HepG2 (cell line): Measurements from ENCODE around the gene TSPAN15. TPM values are rescaled to one million over a fixed set of nuclear protein-coding genes. Genes with fewer than 3 reads are reported as not detected.

Experiments used
- ATAC-seq: fragments of 200-7000 bp; cut with Tn5 transposase; 3 replicates; pipeline ENCODE4 v1.9.1; 2020; ENCODE audit warnings: mild to moderate bottlenecking, moderate library complexity
- BruUV-seq: library from RNA; stranded (reverse); fragments of 400-500 nt; replicated peaks from 2 replicates; lab custom pipeline; 2021; lab: Mats Ljungman, UMichigan
- CTCF ChIA-PET: fragments of 300-600 bp; formaldehyde crosslinking; extraction: SDS; loops from one replicate; lab custom pipeline; 2021; ENCODE audit warnings: low total read pairs, inconsistent platforms, low intra/inter-chr PET ratio; lab: Yijun Ruan, JAX
- POLR2A ChIA-PET: fragments of 350-600 bp; sonication (Branson Sonifier 250); formaldehyde crosslinking; loops from one replicate; lab custom pipeline; 2020; ENCODE audit warnings: antibody characterized with exemption, inconsistent platforms; lab: Yijun Ruan, JAX
- DNase-seq: peaks from one replicate; pipeline ENCODE4 v3.0.0-alpha.2; 2015; ENCODE audit warnings: low spot score
- FAIRE-seq: peaks from 3 replicates; lab custom pipeline; 2011; peaks lifted over from hg19 to GRCh38; lab: Jason Lieb, UNC
- H2AFZ ChIP-seq: one replicate; pipeline ENCODE4 v1.6.1; 2011; ENCODE audit warnings: low read length, inconsistent platforms
- H3K27ac ChIP-seq: fragments of 300-600 bp; 3 replicates; pipeline ENCODE4 v1.8.0; 2011; ENCODE audit warnings: mixed run types, mild to moderate bottlenecking, mixed read lengths, low read length, inconsistent platforms; ENCODE audit not compliant: insufficient read depth; ENCODE audit errors: extremely low read length
- H3K27me3 ChIP-seq, 2 experiments: fragments of 200-600 bp in 1 of 2; 2 replicates in 1 of 2; 3 replicates in 1 of 2; pipeline versions ENCODE4 v1.6.0 to v1.8.0; 2011; ENCODE audit warnings: low read length in 2 of 2, mild to moderate bottlenecking in 2 of 2, moderate library complexity in 2 of 2, inconsistent platforms in 1 of 2; ENCODE audit not compliant: insufficient read depth in 2 of 2, control insufficient read depth in 1 of 2
- H3K36me3 ChIP-seq, 2 experiments: fragments of 200-600 bp in 1 of 2; replicated peaks in 1 of 2; 2 replicates in 1 of 2; 3 replicates in 1 of 2; pipeline versions ENCODE4 v1.5.1 to v1.8.0; 2011; ENCODE audit warnings: low read length in 2 of 2, inconsistent platforms in 1 of 2; ENCODE audit not compliant: insufficient read depth in 2 of 2, control insufficient read depth in 1 of 2
- H3K4me1 ChIP-seq: 2 replicates; pipeline ENCODE4 v1.5.1; 2012; ENCODE audit warnings: low read length, inconsistent platforms; ENCODE audit not compliant: insufficient read depth
- H3K4me2 ChIP-seq: 2 replicates; pipeline ENCODE4 v1.6.0; 2011; ENCODE audit warnings: low read depth, low read length, inconsistent platforms
- H3K4me3 ChIP-seq, 3 experiments: fragments of 200-600 bp in 1 of 3; sonication (generic), shearing (Covaris generic) in 1 of 3; replicated peaks in 1 of 3; 2 replicates each; pipeline ENCODE4 v1.5.1; 2011 to 2016; ENCODE audit warnings: low read length in 3 of 3, inconsistent platforms in 2 of 3, low read depth in 2 of 3, mild to moderate bottlenecking in 2 of 3, control low read depth in 1 of 3, mixed read lengths in 1 of 3; ENCODE audit not compliant: insufficient read depth in 1 of 3
- H3K79me2 ChIP-seq: one replicate; pipeline ENCODE4 v1.6.1; 2011; ENCODE audit warnings: low read length, inconsistent platforms; ENCODE audit not compliant: insufficient read depth
- H3K9ac ChIP-seq: 2 replicates; pipeline ENCODE4 v1.6.0; 2011; ENCODE audit warnings: mild to moderate bottlenecking, low read depth, low read length, inconsistent platforms; ENCODE audit not compliant: insufficient read depth
- H3K9me3 ChIP-seq: 2 replicates; pipeline ENCODE4 v1.5.1; 2012; ENCODE audit warnings: mild to moderate bottlenecking, low read length
- H4K20me1 ChIP-seq: 2 replicates; pipeline ENCODE4 v1.6.0; 2011; ENCODE audit warnings: inconsistent platforms, mild to moderate bottlenecking, low read length, moderate library complexity; ENCODE audit not compliant: insufficient read depth
- CENPX ChIP-seq: sonication (generic); formaldehyde crosslinking; IDR thresholded peaks from 2 replicates; pipeline ENCODE4 v1.9.0; 2021; ENCODE audit warnings: mild to moderate bottlenecking, missing genetic modification reagents, moderate library complexity
- CREB1 ChIP-seq, 2 experiments: fragments of 450-650 bp in 1 of 2; IDR thresholded peaks; 2 replicates each; pipeline ENCODE4 v1.6.1; 2016 to 2017; ENCODE audit warnings: control low read depth in 1 of 2, mild to moderate bottlenecking in 1 of 2, missing compliant biosample characterization in 1 of 2, missing genetic modification characterization in 1 of 2
- CSRNP1 ChIP-seq: sonication (generic); formaldehyde crosslinking; IDR thresholded peaks from 2 replicates; pipeline ENCODE4 v1.8.1; 2023; ENCODE audit warnings: mild to moderate bottlenecking, missing genetic modification reagents
- CTCF ChIP-seq: sonication (generic); formaldehyde crosslinking; IDR thresholded peaks from 2 replicates; pipeline ENCODE4 v1.5.0; 2020; ENCODE audit warnings: mild to moderate bottlenecking, missing genetic modification reagents, moderate library complexity
- HHEX ChIP-seq: IDR thresholded peaks from 2 replicates; pipeline ENCODE4 v1.6.1; 2016; ENCODE audit warnings: control low read depth
- HOXD1 ChIP-seq: sonication (generic); formaldehyde crosslinking; IDR thresholded peaks from 2 replicates; pipeline ENCODE4 v1.5.0; 2020; ENCODE audit warnings: missing genetic modification reagents
- MEF2D ChIP-seq: sonication (generic); formaldehyde crosslinking; IDR thresholded peaks from 2 replicates; pipeline ENCODE4 v1.5.1; 2020; ENCODE audit warnings: mild to moderate bottlenecking, missing genetic modification reagents
- NPAS2 ChIP-seq: sonication (generic); formaldehyde crosslinking; IDR thresholded peaks from 2 replicates; pipeline ENCODE4 v1.8.0; 2022; ENCODE audit warnings: mild to moderate bottlenecking, missing genetic modification reagents, borderline replicate concordance
- ZNF275 ChIP-seq: sonication (generic); formaldehyde crosslinking; IDR thresholded peaks from 2 replicates; pipeline ENCODE4 v1.8.0; 2022; ENCODE audit warnings: missing genetic modification reagents, mild to moderate bottlenecking, inconsistent platforms, borderline replicate concordance
- ZNF317 ChIP-seq: sonication (generic); formaldehyde crosslinking; IDR thresholded peaks from 2 replicates; pipeline ENCODE4 v1.5.0; 2020; ENCODE audit warnings: mild to moderate bottlenecking, missing genetic modification reagents
- whole genome bisulfite sequencing: methylation state at CpG from one replicate; pipeline ENCODE4 v1.1.6; 2017; ENCODE audit warnings: low lambda C conversion rate; 5-methylcytosine and 5-hydroxymethylcytosine counted together
- in situ Hi-C: cut with HindIII; loops from 2 replicates; pipeline ENCODE4 v1.10.0; 2017; ENCODE audit warnings: low pct_unique_long_range_greater_than_20kb; ENCODE audit not compliant: extremely low pct_ligation_motif_present
- intact Hi-C: fragments of 100-400 bp; cut with micrococcal nuclease; formaldehyde crosslinking; loops from one replicate; pipeline ENCODE4 v1.10.0; 2022; ENCODE audit not compliant: unreplicated experiment
- polyA plus RNA-seq, 8 experiments: library from polyadenylated mRNA; depleted of rRNA in 3 of 8; stranded (reverse) in 7 of 8; unstranded in 1 of 8; fragments of >200 nt; fragmentation: Illumina TruSeq in 4 of 8; extraction: Trizol in 4 of 8; gene quantifications; 2 replicates each; pipeline versions ENCODE4 v1.2.1 to v1.2.3, GENCODE V29; 2011 to 2016; ENCODE audit warnings: low read depth in 4 of 8, missing spikeins in 1 of 8, mixed read lengths in 1 of 8; ENCODE audit not compliant: insufficient read depth in 1 of 8
- total RNA-seq, 5 experiments: library from RNA; depleted of rRNA; stranded (reverse); fragments of >200 nt; fragmentation: Illumina TruSeq; extraction: Trizol; gene quantifications; 2 replicates each; pipeline ENCODE4 v1.2.3, GENCODE V29; 2016; ENCODE audit warnings: low read depth in 1 of 5
- TF ChIP-seq, protein P1 (sequence below): sonication (generic); formaldehyde crosslinking; IDR thresholded peaks from 2 replicates; pipeline ENCODE4 v1.8.1; 2023; ENCODE audit warnings: mild to moderate bottlenecking, missing genetic modification reagents

The TSPAN15 gene
- total and polyA plus RNA-seq, 2 of the 13 experiments (the other 11 are each of a cell fraction or from before 2014, with no cell fraction given), result 0.27 to 3.2 TPM

GRCh38 chr10:69549959-69550358, 98.7 kb downstream of the TSPAN15 start:
- in situ Hi-C loops, result no loop called here

GRCh38 chr10:69552268-69552667, 101.0 kb downstream of the TSPAN15 start:
- in situ Hi-C loops (no loop called here), intact Hi-C loops (no loop called here)
- H3K4me1 ChIP-seq, result no peaks in the 10 kb centered on the region
- H3K9me3 ChIP-seq, result peaks cover 28% of the 10 kb centered on the region; the same call in 1 of the 2 replicates
- H3K4me2 ChIP-seq, result no peak overlapping the region
- H2AFZ ChIP-seq, result no peak overlapping the region
- no peak for FAIRE-seq
- no peaks in the 10 kb centered on the region for H3K79me2 ChIP-seq
- no peak for DNase-seq
- no TSS peak for BruUV-seq
- ATAC-seq, result no peak
- H3K27me3 ChIP-seq, result peaks cover 0 to 4% of the 10 kb centered on the region in 2 experiments; a peak in 3 of 5 replicates
- H3K9ac ChIP-seq, result no peak overlapping the region
- WGBS, result no CpG with 5 or more reads among the region's 1 CpG
- no peak overlapping the region for H3K4me3 ChIP-seq
- H4K20me1 ChIP-seq, result no peaks in the 10 kb centered on the region
- ChIA-PET CTCF (no interaction called here), POLR2A (no interaction called here)
- H3K27ac ChIP-seq, result no peak overlapping the region
- H3K36me3 ChIP-seq, result no peaks in the 10 kb centered on the region
- TF ChIP-seq CREB1 (IDR thresholded peaks at IDR 0.05) (no peak), CREB1 (CRISPR knock-in tag; IDR thresholded peaks at IDR 0.05) (no peak), NPAS2 (CRISPR knock-in tag) (no peak), MEF2D (CRISPR knock-in tag) (no peak), CTCF (CRISPR knock-in tag) (no peak), CENPX (CRISPR knock-in tag) (no peak), CSRNP1 (CRISPR knock-in tag) (no peak)
- TF ChIP-seq, protein P1, sequence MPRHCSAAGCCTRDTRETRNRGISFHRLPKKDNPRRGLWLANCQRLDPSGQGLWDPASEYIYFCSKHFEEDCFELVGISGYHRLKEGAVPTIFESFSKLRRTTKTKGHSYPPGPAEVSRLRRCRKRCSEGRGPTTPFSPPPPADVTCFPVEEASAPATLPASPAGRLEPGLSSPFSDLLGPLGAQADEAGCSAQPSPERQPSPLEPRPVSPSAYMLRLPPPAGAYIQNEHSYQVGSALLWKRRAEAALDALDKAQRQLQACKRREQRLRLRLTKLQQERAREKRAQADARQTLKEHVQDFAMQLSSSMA (CRISPR knock-in tag), result no peak

More at GRCh38 chr10:69549959-69550358, 98.7 kb downstream of the TSPAN15 start:
- H3K4me2 ChIP-seq, result no peak overlapping the region
- POLR2A ChIA-PET, result no interaction called here
- no peak for ATAC-seq
- H3K79me2 ChIP-seq, result no peaks in the 10 kb centered on the region
- FAIRE-seq, result no peak
- TF ChIP-seq ZNF275 (no peak), HHEX (CRISPR knock-in tag) (no peak), HOXD1 (CRISPR knock-in tag) (no peak), ZNF317 (CRISPR knock-in tag) (peak; percentile 99)
- H3K4me1 ChIP-seq, result no peaks in the 10 kb centered on the region
- H4K20me1 ChIP-seq, result no peaks in the 10 kb centered on the region
- peaks cover 28% of the 10 kb centered on the region; the same call in 1 of the 2 replicates for H3K9me3 ChIP-seq
- no TSS peak for BruUV-seq
- CTCF ChIA-PET, result no interaction called here
- peaks cover 0 to 4% of the 10 kb centered on the region in 2 experiments; a peak in 2 of 5 replicates for H3K27me3 ChIP-seq
- H3K27ac ChIP-seq, result no peak overlapping the region
- intact Hi-C loops, result no loop called here
- H3K36me3 ChIP-seq, result no peaks in the 10 kb centered on the region
- no peak overlapping the region for H3K4me3 ChIP-seq
- no peak for DNase-seq
- H2AFZ ChIP-seq, result no peak overlapping the region
- no peak overlapping the region for H3K9ac ChIP-seq
